GM18868 (cell line): Measurements from ENCODE around the gene TBRG4.
"Not testable (repeated sequence)": the region's sequence is repeated elsewhere in the genome, so short reads cannot be mapped to it uniquely, and the experiment has no call there.

ENCODE experiments used
- ATAC-seq: cut with Tn5 transposase; IDR thresholded peaks from one replicate; pipeline ENCODE4 v1.9.1; 2021; ENCODE audit warnings: mild to moderate bottlenecking, moderate library complexity; ENCODE audit not compliant: unreplicated experiment

TBRG4 gene

DNA sequence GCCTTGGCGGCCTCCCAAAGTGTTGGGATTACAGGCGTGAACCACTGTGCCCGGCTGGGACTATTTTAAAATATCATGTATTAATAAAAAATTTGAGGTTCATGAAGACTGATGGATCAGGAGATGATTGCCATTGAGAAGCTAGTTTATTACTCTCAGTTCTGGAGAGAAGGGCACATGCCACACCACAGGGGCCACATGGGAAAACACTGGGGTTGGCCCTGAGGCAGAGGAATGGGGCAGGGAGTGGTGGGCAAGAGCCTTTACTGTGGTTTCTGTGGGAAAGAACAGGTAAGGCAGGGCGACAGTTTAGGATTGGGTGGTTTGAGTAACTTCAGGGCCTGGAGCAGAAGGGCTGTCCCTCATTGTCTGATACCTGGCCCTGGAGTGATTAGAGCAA is 6.8 kb upstream of the TBRG4 start:
- no peak for ATAC-seq

DNA sequence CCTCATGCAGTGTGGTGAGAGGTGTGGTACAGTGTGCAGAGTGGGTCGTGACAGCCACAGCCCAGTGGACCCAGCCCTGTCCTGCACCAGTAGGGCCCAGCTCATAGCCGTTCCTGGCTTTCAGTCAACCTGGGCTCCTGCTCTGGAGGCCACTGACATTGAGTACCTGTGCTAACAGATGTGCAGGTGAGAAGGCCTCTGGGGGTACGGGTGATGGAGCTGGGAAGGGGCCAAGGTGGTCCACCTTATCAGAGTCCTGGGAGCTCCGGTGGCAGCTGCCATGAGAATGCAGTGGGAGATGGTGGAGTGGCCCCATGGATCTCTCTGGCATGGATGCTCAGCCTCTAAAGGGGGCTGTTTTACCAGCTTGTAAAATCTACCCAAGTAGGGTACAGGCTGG is 6.1 kb upstream of the TBRG4 start:
- ATAC-seq: no peak

DNA sequence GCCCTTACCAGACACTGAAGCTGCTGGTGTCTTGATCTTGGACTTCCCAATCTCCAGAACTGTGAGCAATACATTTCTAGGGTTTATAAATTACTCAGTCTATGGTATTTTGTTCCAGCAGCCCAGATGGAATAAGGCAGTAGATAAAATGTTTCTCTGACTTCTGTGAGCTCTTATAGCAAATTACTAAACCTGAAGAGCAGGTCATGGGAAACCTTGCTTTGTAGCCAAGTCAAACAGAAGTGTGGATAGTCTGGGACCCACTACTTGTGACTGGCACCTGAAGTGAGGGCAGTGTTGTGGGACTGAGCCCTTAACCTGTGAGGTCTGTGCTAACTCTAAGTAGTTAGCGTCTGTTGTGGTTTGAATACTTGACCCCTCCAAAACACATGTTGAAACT is 4.6 kb upstream of the TBRG4 start:
- ATAC-seq: no peak

DNA sequence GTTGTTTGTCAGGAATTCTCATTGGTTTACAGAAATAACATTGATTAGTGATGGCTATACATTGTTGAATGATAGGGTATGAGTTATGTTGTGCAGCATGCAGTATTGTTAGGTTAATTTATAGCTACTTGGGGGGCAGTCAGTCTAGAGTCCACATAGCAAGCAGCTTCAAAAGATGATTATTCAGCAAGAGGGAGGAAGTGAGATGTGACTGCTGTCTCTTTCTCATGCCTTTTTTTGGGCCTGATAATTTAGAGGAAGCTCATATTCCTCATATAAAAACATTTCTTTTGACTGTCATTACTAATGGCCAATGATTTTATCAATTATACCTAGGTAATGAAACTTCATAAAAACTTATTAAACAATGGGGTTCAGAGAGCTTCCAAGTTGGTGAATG is 3.4 kb upstream of the TBRG4 start:
- ATAC-seq: no peak

DNA sequence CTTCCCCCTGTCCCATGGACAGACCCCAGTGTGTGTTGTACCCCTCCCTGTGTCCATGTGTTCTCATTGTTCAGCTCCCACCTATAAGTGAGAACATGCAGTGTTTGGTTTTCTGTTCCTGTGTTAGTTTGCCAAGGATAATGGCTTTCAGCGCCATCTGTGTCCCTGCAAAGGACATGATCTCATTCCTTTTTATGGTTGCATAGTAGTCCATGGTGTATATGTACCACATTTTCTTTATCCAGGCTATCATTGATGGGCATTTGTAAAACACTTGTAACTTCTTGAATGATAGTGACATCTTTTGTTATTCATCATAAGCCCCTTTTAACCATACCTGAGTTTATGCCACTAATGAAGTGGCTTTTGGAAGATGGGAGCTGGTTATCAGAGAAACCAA is 2.8 kb upstream of the TBRG4 start:
- ATAC-seq: not testable (repeated sequence)

DNA sequence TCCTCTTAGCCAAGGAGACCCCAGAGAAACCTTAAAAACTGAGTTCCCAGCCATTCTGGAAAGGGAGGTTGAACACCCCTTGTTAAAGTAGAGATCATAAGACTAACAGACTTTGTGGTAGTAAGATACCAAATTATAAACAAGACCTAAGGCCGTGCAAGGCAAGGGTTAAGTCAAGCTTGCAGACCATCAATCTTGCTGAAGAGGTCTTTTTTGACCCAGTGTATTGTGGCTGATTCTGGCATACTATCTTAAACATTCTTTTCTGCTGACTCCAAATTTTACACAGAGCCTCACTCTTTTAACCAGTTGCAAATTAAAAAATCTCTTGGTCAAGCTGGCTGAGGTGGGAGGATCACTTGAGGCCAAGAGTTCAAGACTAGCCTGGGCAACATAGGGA is 1.2 kb upstream of the TBRG4 start:
- ATAC-seq: no peak

DNA sequence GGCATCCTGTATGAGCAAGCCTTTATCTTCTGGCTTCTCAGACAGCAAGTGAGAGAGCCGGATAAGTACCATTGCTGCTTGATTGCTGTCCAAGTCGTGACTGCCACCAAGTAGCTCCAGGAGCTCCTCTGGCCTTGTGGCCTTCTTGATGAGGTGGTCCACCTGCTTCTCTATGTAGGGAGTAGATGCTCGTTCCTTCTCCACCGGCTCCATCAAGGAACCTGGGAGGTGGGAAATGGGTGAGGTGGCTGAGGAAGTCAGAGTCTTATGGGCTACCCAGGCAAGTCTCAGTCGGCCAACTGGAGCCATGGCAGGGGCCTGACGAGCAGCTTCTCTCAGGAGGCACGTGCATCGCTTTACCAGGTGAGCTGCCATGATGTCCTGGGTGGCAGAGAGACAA is 2.6 kb downstream of the TBRG4 start:
- ATAC-seq: no peak

DNA sequence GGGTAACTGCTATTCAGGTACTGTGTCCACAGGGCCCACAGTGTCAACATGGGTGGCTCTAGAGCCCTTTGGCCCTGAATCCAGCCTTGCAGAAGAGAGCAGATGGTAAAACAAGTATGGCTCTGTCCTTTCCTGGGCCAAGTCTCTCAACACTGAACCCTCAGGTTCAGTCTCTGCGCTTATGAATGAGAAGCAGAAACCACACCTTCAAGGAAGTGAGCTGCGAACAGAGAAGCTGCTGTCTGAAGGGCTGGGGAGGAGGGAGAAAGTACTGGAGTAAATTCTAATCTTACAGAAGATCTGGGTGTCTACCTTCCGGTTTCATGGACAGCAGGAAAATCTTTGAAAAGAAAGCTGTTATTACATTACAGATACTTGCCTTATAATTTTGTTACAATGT is 4.1 kb downstream of the TBRG4 start:
- no peak for ATAC-seq

DNA sequence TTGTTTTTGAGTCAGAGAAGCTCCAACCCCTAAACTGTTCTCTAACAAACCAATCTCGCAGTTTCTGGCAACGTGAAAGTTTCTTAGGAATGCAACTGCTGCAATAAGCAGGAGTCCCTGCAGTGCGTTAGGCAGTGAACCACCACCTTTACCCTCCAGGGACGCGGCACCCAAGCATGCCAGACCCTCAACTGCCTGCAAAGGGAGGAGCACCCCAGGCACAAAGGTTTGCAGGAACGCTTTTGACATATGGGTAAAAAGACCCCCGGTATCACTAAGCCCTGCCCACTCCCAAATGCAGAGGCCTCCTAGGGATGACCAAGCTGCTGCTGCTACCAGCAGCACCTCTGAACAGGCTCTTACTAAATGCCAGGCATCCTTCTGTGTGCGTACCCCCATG is 4.7 kb downstream of the TBRG4 start:
- no peak for ATAC-seq

DNA sequence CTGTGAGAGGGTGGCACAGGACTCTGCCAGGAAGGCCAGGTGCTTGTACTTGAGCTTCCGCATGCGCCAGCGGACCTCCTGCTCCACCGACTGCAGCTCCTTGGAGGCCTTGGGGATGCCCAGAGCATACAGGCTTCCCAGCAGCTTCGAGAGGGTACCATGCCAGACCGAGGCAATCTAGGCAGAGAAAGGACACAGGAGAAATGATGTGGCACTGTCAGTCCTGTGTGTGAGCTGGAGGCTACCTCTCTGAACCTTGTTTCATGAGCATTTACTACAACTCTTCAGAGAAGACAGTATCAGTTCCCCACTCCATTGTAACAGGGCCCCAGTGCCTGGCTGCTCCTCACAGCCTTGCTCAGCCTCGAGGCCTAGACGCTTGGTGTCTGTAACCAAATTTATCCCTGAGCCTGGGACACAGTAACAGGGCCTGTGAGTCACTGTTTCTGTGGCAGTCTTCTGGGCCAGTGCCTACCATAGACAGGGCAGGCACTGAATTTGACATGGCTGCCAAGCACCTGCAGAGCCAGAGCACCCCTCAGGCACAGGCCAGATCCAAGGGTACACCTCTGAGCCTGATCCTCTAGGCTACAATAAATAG is 5.8 kb downstream of the TBRG4 start:
- no peak for ATAC-seq

DNA sequence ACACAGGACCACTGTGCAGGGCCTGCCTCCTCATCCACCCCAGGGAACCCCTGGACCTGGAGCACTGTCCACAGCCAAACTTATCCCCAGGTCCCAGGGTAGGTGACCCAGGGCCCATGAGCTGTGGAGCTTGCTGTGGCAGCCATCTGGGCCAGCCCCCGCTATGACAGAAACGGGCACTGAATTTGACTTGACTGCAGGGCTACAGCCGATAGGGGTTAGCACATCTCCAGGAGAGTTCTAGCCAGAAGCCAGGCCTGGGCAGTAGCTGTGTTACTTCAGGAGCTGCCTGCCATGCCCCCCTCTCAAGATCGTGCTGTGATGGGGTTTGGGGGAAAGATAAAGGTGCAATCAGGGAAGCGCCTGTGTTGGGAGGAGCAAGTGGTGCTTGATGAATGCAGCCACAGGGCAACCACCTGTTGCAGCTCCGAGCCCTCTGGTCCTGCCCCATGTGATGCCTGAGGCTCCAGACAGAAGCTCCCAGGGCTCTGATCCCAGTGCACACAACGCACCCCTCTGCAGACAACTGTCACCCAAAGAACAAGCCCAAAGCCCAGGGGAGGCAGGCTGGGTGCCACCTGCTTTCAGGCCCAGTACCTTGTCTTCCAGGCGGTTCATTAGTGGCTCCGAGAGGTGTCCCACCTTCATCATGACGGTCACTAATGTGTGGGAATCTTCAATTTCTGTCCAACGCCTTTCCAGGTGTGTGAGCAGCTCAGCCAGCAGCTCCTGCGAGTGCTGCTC is 6.5 kb downstream of the TBRG4 start:
- ATAC-seq: no peak

DNA sequence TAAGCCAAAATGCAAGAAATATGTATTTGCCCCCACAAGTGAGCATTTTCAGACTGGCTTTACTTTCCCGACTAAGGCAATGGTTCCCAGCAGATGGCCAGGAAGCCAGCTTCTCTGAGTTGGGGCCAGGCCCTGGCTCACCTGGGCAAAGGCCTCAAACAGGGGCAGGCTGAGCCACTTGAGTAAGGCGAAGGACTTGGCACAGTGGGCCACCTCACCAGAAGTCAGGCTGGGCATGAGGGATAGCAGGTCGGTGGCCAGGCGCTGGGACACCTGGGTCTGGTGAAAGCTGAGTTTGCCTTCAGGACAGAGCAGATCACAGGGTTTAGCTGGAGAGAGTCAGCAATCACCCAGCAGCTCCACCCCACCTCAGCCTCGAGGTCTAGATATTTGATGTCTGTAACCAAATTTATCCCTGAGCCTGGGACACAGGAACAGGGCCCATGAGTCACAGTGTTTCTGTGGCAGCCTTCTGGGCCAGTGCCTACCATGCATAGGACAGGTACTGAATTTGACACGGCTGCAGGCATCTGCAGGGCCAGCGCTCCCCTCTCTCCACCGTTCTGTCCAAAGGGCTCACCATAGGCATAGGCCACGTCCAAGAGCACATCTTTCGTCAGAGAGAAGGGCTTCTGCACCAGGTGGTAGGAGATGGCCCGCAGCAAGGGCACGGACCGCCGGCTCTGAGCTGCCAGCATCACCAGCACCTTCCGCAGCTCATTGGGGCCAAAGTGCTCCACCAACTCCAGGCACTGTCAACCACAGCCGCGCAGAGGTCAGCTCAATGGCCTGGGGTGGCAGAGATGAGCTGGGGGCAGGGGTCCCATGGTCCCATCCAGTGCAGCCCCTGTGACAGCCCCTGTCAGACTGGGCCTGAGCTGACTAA is 7.3 kb downstream of the TBRG4 start:
- no peak for ATAC-seq

DNA sequence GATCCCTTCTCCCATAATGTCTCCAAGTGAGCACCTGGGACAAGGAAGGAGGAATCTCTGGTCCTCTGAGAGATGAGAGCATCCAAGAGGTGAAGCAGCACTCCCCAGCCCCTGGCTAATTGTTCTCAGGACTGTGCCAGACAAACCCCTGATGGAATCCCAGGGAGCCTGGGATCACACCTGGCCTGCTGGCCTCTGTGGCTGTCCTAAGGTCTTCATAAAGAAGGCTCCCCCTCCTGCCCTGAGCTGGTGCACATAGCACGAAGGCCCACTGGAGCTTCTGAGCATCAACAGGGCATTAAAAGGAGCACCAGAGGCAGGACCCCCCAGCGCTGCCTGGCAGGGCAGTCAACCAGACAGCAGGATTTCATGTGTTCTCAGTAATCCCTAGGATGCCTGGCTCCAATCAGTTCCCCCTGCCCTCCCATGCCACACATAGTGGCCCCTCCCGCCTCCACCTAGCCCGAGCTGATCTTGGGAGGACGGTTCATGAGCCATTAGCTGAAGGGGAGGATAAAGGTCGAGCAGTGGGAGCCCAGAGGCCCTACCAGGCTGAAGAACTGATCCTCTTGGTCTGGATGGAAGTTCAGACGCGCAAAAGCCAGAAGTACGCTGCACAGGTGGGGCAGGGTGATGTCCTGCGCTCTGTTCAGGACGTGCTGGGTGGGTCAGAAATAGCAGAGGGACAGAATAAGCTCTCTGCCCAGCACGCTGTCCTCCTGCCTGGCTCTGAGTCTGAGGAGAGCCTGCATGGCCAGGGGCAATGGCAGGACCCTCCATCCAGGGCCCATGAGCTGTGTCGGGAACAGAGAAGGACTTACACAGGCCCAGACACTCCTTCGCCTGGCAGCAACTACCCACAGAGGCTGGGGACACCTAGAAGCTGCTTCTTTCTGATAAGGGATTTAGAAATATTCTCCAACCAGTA is 8.4 kb downstream of the TBRG4 start:
- ATAC-seq: no peak

DNA sequence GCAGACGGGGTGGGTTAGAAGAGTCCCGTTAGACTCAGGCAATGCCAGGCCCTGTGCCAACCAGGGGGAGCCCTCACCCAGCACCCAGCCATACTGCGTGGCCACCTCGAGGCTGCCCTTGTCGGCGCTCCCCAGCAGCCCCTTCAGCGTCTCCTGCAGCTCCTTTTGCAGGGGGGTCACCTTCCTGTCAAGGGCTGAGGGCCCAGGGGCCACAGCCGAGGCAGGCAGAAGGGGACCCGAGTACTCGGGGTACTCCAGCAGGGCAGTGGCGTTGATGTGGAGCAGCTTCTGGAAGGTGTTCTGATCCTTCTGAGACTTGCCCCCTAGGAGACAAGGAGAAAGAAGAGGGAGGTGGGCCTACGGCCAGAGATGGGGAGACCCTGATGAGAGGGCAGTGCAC is 9.7 kb downstream of the TBRG4 start:
- ATAC-seq: no peak

DNA sequence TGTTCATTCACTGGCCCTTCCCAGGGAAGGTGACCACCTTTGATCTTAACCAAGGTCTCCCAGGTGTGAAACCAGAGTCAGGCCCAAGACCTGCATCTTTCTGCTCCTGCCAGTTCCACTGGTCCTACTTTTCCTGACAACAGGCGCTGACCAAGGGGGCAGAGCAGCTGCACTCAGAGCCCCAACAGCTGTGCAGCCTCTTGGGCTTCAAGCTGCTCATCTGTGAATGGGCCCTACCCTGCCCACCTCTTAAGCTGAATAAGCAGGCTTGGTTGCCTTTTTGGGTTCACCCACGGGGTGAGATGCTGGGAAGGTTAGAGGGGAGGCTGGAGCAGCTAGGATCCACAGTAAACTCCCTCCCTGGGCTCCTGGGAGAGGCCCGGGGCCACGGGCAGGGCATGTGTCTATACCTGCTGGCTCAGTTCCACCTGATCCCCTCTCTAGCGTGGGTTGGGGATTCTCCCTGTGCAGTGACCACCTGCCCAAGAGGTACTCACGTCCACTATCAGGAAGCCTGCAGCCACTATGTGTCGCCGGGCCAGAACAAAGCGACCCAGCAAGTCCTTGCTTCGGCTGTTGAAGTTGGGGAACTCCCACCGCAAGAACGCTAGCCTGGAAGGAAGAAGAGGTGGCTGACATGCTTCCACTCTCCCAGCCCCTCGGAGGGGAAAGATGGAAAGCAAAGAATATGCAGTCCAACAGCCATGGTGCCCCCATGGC is 10.6 kb downstream of the TBRG4 start:
- ATAC-seq: no peak

DNA sequence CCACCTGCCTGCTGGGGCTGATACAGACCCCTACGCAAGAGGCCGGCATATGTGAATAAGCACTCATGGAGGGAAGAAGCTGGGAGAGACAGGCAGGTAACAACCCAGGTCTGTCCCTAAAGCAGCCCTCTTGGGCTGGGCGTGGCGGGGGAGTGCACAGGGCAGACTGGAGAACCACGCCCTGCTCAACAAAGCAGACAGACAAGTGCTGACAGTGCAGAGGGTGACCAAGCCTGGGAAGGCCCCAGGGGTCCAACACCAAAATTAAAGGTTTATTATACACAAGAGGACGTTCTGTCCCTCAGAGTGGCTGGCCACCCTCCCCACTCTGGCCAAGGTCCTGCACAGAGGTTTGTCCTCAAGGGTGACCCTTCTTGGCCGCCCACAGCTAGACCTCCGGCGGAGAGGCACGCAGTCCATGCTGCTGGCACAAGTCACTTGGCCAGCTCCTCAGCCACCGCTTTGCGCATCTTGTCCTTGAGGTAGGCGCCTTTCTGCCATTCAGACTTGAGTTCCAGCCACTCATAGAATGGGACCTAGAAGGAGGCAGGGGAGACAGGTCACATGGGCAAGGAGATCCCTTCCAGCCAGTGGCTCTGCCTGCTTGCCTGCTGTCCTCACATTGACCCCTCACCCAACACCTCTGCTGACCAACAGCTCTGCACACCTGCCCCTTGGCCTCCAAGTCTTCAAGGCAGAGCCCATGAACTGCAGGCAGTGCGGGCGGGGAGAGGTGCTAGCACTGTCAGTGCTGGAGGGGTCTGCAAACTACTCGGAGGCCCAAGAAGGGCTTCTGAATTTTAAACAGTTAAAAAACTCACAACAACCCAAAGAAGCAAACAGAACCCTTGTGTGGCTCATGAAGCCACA is 11.4 kb downstream of the TBRG4 start:
- ATAC-seq: no peak

DNA sequence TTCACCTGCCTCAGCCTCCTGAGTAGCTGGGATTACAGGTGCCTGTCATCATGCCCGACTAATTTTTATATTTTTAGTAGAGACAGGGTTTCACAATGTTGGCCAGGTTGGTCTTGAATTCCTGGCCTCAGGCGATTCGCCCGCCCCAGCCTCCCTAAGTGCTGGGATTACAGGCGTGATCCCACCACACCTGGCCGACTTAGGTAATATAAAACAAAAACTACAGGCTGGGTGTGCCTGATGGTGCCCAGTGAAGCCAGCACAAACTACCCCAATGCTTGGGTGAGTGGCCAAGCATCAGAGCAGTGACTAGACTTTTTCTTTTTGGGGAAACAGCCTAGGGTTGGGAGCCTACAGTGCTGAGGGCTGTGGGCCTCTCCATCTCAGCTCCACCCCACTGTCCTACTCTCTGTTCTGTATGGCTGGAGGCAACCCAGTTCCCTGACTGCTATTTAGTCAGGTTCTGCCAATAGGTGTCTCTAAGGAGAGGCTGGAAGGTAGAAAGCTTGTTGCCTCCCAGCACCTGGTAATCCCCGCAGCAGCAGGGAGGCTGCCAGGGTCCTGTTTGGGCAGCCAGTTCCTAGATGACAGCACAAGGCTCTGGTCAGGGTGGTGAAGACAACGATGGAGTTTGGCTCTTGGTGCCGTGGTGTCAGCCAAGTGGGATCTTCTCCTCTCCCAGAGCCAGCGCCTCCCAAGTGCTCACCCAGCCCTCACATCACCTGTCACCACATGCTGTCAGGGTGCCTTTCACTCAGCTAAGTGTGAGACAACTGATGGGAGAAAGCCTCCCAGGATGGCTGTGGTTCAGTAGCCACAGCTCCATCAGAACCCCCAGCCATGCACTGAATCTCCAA is 12.3 kb downstream of the TBRG4 start:
- ATAC-seq: no peak

DNA sequence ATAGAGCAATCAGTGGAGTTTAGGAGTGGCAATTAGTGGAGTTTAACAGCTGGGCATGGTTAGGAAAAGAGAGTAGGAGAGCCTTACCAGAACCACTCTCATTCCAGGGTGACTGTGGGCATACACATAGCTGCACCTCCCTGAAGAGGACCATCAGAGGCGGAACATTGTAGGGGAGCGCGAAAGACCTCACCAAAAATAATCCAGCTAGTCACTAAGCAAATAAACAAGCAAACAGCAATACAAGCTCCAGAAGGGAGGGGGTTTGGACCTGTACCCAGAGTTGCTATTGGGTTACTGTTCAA is 18.6 kb downstream of the TBRG4 start:
- no peak for ATAC-seq
